ENCODE results near the gene PHF21A.

DNA sequence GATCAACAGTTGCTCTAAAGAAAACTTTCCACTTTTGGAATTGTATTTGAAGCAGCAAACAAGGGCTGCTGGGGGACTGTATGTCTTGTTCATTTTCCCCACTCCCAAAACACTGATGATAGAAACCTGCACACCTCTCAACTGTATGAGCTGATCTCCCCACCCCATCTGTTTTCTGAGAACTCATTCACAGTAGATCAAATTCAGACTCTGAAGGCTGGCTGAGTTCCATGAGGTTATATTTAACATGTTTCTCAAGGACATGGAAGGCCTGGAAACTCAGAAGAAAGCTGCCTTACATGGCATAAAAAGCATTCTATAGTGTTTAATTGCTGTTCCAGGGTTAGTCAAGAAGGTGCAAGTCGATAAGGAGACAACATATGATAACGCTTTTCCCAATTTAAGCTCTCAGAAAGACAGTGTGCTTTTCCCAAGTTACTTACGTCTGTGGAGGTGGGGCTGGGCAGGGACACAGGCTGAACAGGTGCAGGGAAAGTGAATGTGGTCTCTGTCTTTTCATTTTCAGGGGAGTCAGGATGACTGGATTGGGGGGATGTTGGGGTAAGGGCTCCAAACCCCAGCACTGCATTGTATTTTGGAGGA, 175.8 kb downstream of the PHF21A start:
- TF ChIP-seq GATA2 (IDR thresholded peaks at IDR 0.05; ENCODE audit: low read depth, low read length), result no peak
- no peak for TF ChIP-seq GATA3 (IDR thresholded peaks at IDR 0.05; ENCODE audit: low read depth, low read length)
